ENCODE data around the gene FUT3. TPM values are rescaled to one million over a fixed set of nuclear protein-coding genes. Genes with fewer than 3 reads are reported as not detected.

Gene FUT3
- total RNA-seq, 4 donors from 2014 or later: 0.90 TPM; not detected in 3

- Histone ChIP-seq H3K27ac (no peak overlapping the region), H3K9me3 (no peaks in the 10 kb centered on the region), H3K36me3 (no peaks in the 10 kb centered on the region), H3K4me1 (peaks cover 0 to 19% (median 8%) of the 10 kb centered on the region in 4 donors), H3K4me3 (no peak overlapping the region), H3K27me3 (peaks cover 0 to 42% of the 10 kb centered on the region in 2 donors)
- 70 to 85% methylated on average over 10 of the region's 10 CpGs for WGBS, 2 donors
- TF ChIP-seq EP300 (IDR thresholded peaks at IDR 0.05) (no peak), POLR2A (IDR thresholded peaks at IDR 0.05) (no peak), CTCF (IDR thresholded peaks at IDR 0.05) (no peak)
- DNase-seq (ENCODE audit: low spot score in 2 of 2): no peak
Measured at GRCh38 chr19:5824751-5825150, 26.5 kb downstream of the FUT3 start.

GRCh38 chr19:5823579-5824281, 27.5 kb downstream of the FUT3 start:
- no peak for DNase-seq (ENCODE audit: low spot score in 2 of 2)
- no peaks in the 10 kb centered on the region for H3K9me3 ChIP-seq
- peaks cover 0 to 42% of the 10 kb centered on the region in 2 donors for H3K27me3 ChIP-seq
- peaks cover 0 to 9% (median 4%) of the 10 kb centered on the region in 4 donors for H3K4me1 ChIP-seq
- WGBS, 2 donors: 82 to 83% methylated on average over 28 to 29 of the region's 30 CpGs
- no peaks in the 10 kb centered on the region for H3K36me3 ChIP-seq
- TF ChIP-seq CTCF (IDR thresholded peaks at IDR 0.05) (no peak), POLR2A (IDR thresholded peaks at IDR 0.05) (no peak), EP300 (IDR thresholded peaks at IDR 0.05) (no peak)
- no peak overlapping the region for H3K27ac ChIP-seq
- H3K4me3 ChIP-seq: no peak overlapping the region

GRCh38 chr19:5822181-5822844, 28.9 kb downstream of the FUT3 start:
- H3K9me3 ChIP-seq: no peaks in the 10 kb centered on the region
- no peaks in the 10 kb centered on the region for H3K4me1 ChIP-seq
- no peak for TF ChIP-seq EP300 (IDR thresholded peaks at IDR 0.05)
- TF ChIP-seq CTCF (IDR thresholded peaks at IDR 0.05): no peak
- TF ChIP-seq POLR2A (IDR thresholded peaks at IDR 0.05): no peak
- no peaks in the 10 kb centered on the region for H3K36me3 ChIP-seq
- H3K27ac ChIP-seq: no peak overlapping the region
- WGBS, 2 donors: 43 to 47% methylated on average over 17 to 30 of the region's 30 CpGs
- peaks cover 0 to 39% of the 10 kb centered on the region in 2 donors for H3K27me3 ChIP-seq
- no peak for DNase-seq (ENCODE audit: low spot score in 2 of 2)
- no peak overlapping the region for H3K4me3 ChIP-seq

GRCh38 chr19:5821521-5822180, 29.6 kb downstream of the FUT3 start:
- DNase-seq (ENCODE audit: low spot score in 2 of 2): no peak
- TF ChIP-seq EP300 (IDR thresholded peaks at IDR 0.05): no peak
- TF ChIP-seq CTCF (IDR thresholded peaks at IDR 0.05): no peak
- no peak for TF ChIP-seq POLR2A (IDR thresholded peaks at IDR 0.05)
- Histone ChIP-seq H3K4me3 (no peak overlapping the region), H3K27ac (no peak overlapping the region), H3K36me3 (no peaks in the 10 kb centered on the region), H3K4me1 (no peaks in the 10 kb centered on the region), H3K27me3 (peaks cover 0 to 38% of the 10 kb centered on the region in 2 donors), H3K9me3 (no peaks in the 10 kb centered on the region)
- 60 to 62% methylated on average over 8 of the region's 8 CpGs for WGBS, 2 donors

GRCh38 chr19:5820785-5821184, 30.5 kb downstream of the FUT3 start:
- H3K4me1 ChIP-seq: no peaks in the 10 kb centered on the region
- no peaks in the 10 kb centered on the region for H3K9me3 ChIP-seq
- no peaks in the 10 kb centered on the region for H3K36me3 ChIP-seq
- no peak for TF ChIP-seq CTCF (IDR thresholded peaks at IDR 0.05)
- no peak for TF ChIP-seq EP300 (IDR thresholded peaks at IDR 0.05)
- no peak for TF ChIP-seq POLR2A (IDR thresholded peaks at IDR 0.05)
- H3K27ac ChIP-seq: no peak overlapping the region
- DNase-seq (ENCODE audit: low spot score in 2 of 2): no peak
- H3K4me3 ChIP-seq: no peak overlapping the region
- H3K27me3 ChIP-seq: peaks cover 0 to 43% of the 10 kb centered on the region in 2 donors
- 53 to 63% methylated on average over 6 of the region's 6 CpGs for WGBS, 2 donors

All from tibial nerve (tissue), 4 donors.